WTC11 (cell line): ENCODE data around the gene HPSE2. TPM values are rescaled to one million over a fixed set of nuclear protein-coding genes. Genes with fewer than 3 reads are reported as not detected.

Experiments used
- ATAC-seq: fragments of 200-7000 bp; cut with Tn5 transposase; 2 replicates; pipeline ENCODE4 v1.10.0; 2021; ENCODE audit warnings: mild to moderate bottlenecking, moderate library complexity
- CTCF ChIA-PET: fragments of 300-600 bp; sonication (Branson Sonifier 250); formaldehyde crosslinking; loops from one replicate; lab custom pipeline; 2021; ENCODE audit warnings: antibody characterized with exemption; lab: Charles Lee
- POLR2A ChIA-PET: fragments of 350-600 bp; sonication (Branson Sonifier 250); formaldehyde crosslinking; loops from one replicate; lab custom pipeline; 2021; ENCODE audit warnings: antibody characterized with exemption; lab: Charles Lee
- DNase-seq: peaks from one replicate; pipeline ENCODE4 v3.0.0; 2021; ENCODE audit warnings: low spot score
- H3K27ac Mint-ChIP-seq: 2 replicates; pipeline ENCODE4 v1.8.0; 2021; ENCODE audit warnings: mixed read lengths
- H3K27me3 Mint-ChIP-seq: 2 replicates; pipeline ENCODE4 v1.8.0; 2021; ENCODE audit warnings: low read depth, mild to moderate bottlenecking, moderate library complexity, mixed read lengths
- H3K36me3 Mint-ChIP-seq: 2 replicates; pipeline ENCODE4 v1.8.0; 2021; ENCODE audit warnings: mixed read lengths
- H3K4me1 Mint-ChIP-seq: 2 replicates; pipeline ENCODE4 v1.8.0; 2022; ENCODE audit warnings: mixed read lengths
- H3K4me3 Mint-ChIP-seq: 2 replicates; pipeline ENCODE4 v1.8.0; 2021; ENCODE audit warnings: mild to moderate bottlenecking, moderate library complexity, mixed read lengths
- H3K9me3 Mint-ChIP-seq: 2 replicates; pipeline ENCODE4 v1.8.0; 2021; ENCODE audit warnings: mixed read lengths
- ATF6 ChIP-seq: sonication (generic); formaldehyde crosslinking; IDR thresholded peaks from 2 replicates; pipeline ENCODE4 v1.8.1; 2023; ENCODE audit warnings: mild to moderate bottlenecking, missing genetic modification reagents
- CREM ChIP-seq: sonication (generic); formaldehyde crosslinking; IDR thresholded peaks from 2 replicates; pipeline ENCODE4 v1.8.1; 2022; ENCODE audit warnings: mild to moderate bottlenecking, missing genetic modification reagents, moderate library complexity
- FOXJ3 ChIP-seq: sonication (generic); formaldehyde crosslinking; IDR thresholded peaks from 2 replicates; pipeline ENCODE4 v1.9.0; 2021; ENCODE audit warnings: missing genetic modification reagents, mild to moderate bottlenecking, borderline replicate concordance
- FOXP4 ChIP-seq: sonication (generic); formaldehyde crosslinking; IDR thresholded peaks from 2 replicates; pipeline ENCODE4 v1.8.0; 2022; ENCODE audit warnings: mild to moderate bottlenecking, missing genetic modification reagents
- HMGA2 ChIP-seq: fragments of 250-450 bp; sonication (Bioruptor Pico); IDR thresholded peaks from 2 replicates; pipeline ENCODE4 v1.4.0; 2021; ENCODE audit warnings: mild to moderate bottlenecking, moderate library complexity
- JAZF1 ChIP-seq: fragments of 250-450 bp; sonication (Bioruptor Pico); IDR thresholded peaks from 2 replicates; pipeline ENCODE4 v1.9.0; 2021; ENCODE audit warnings: moderate library complexity, mild to moderate bottlenecking, inconsistent platforms
- NR1H2 ChIP-seq: sonication (generic); formaldehyde crosslinking; IDR thresholded peaks from 2 replicates; pipeline ENCODE4 v1.9.0; 2021; ENCODE audit warnings: mild to moderate bottlenecking, moderate library complexity, missing genetic modification reagents
- NR3C1 ChIP-seq: sonication (generic); formaldehyde crosslinking; conservative IDR thresholded peaks from 2 replicates; pipeline ENCODE4 v1.8.1; 2023; ENCODE audit warnings: low read depth, mild to moderate bottlenecking, missing genetic modification reagents
- PRDM15 ChIP-seq: sonication (generic); formaldehyde crosslinking; IDR thresholded peaks from 2 replicates; pipeline ENCODE4 v1.8.0; 2022; ENCODE audit warnings: missing genetic modification reagents
- RELA ChIP-seq: sonication (generic); formaldehyde crosslinking; IDR thresholded peaks from 2 replicates; pipeline ENCODE4 v1.8.1; 2022; ENCODE audit warnings: missing genetic modification reagents, mild to moderate bottlenecking, borderline replicate concordance
- RORB ChIP-seq: fragments of 250-450 bp; sonication (Bioruptor Pico); IDR thresholded peaks from 2 replicates; pipeline ENCODE4 v1.9.0; 2021; ENCODE audit warnings: mild to moderate bottlenecking
- SMAD4 ChIP-seq: sonication (generic); formaldehyde crosslinking; IDR thresholded peaks from 2 replicates; pipeline ENCODE4 v1.8.0; 2022; ENCODE audit warnings: mild to moderate bottlenecking, missing genetic modification reagents
- TCF7 ChIP-seq: sonication (generic); formaldehyde crosslinking; IDR thresholded peaks from 2 replicates; pipeline ENCODE4 v1.8.0; 2022; ENCODE audit warnings: mild to moderate bottlenecking, low read depth, missing genetic modification reagents, moderate library complexity
- TP53 ChIP-seq: sonication (generic); formaldehyde crosslinking; IDR thresholded peaks from 2 replicates; pipeline ENCODE4 v1.8.1; 2023; ENCODE audit warnings: mild to moderate bottlenecking, missing genetic modification reagents
- ZBTB21 ChIP-seq: sonication (generic); formaldehyde crosslinking; IDR thresholded peaks from 2 replicates; pipeline ENCODE4 v1.8.1; 2023; ENCODE audit warnings: mild to moderate bottlenecking, missing genetic modification reagents, borderline replicate concordance
- ZMAT4 ChIP-seq: fragments of 250-450 bp; sonication (Bioruptor Pico); IDR thresholded peaks from 2 replicates; pipeline ENCODE4 v1.9.0; 2021; ENCODE audit warnings: mild to moderate bottlenecking
- ZNF121 ChIP-seq: sonication (generic); formaldehyde crosslinking; IDR thresholded peaks from 2 replicates; pipeline ENCODE4 v1.8.0; 2023; ENCODE audit warnings: missing genetic modification reagents
- ZNF219 ChIP-seq: sonication (generic); formaldehyde crosslinking; IDR thresholded peaks from 2 replicates; pipeline ENCODE4 v1.8.0; 2023; ENCODE audit warnings: missing genetic modification reagents, mild to moderate bottlenecking, borderline replicate concordance
- ZNF263 ChIP-seq: sonication (generic); formaldehyde crosslinking; IDR thresholded peaks from 2 replicates; pipeline ENCODE4 v1.8.1; 2022; ENCODE audit warnings: low read depth, mild to moderate bottlenecking, moderate library complexity, missing genetic modification reagents
- ZNF281 ChIP-seq: sonication (generic); formaldehyde crosslinking; IDR thresholded peaks from 2 replicates; pipeline ENCODE4 v1.8.0; 2023; ENCODE audit warnings: mild to moderate bottlenecking, missing genetic modification reagents
- ZNF396 ChIP-seq: fragments of 250-450 bp; sonication (Bioruptor Pico); IDR thresholded peaks from 2 replicates; pipeline ENCODE4 v1.8.0; 2021; ENCODE audit warnings: mild to moderate bottlenecking, moderate library complexity, borderline replicate concordance
- ZNF416 ChIP-seq: fragments of 250-450 bp; sonication (Bioruptor Pico); IDR thresholded peaks from 2 replicates; pipeline ENCODE4 v1.9.0; 2021; ENCODE audit warnings: mild to moderate bottlenecking, inconsistent platforms
- ZNF512 ChIP-seq: sonication (generic); formaldehyde crosslinking; IDR thresholded peaks from 2 replicates; pipeline ENCODE4 v1.8.1; 2022; ENCODE audit warnings: missing genetic modification reagents, borderline replicate concordance
- ZNF671 ChIP-seq: fragments of 250-450 bp; sonication (Bioruptor Pico); IDR thresholded peaks from 2 replicates; pipeline ENCODE4 v1.8.0; 2021; ENCODE audit warnings: mild to moderate bottlenecking
- total RNA-seq: library from RNA; stranded (reverse); gene quantifications from 3 replicates; pipeline ENCODE4 v1.2.3, GENCODE V29; 2021

The HPSE2 gene
- total RNA-seq, 1 experiment from 2014 or later = 0.66 TPM

- ATAC-seq = no peak
- no peak overlapping the region for H3K27ac Mint-ChIP-seq
- H3K27me3 Mint-ChIP-seq = no peaks in the 10 kb centered on the region
- ChIA-PET POLR2A (no interaction called here), CTCF (no interaction called here)
- H3K36me3 Mint-ChIP-seq = no peaks in the 10 kb centered on the region
- H3K4me3 Mint-ChIP-seq = no peak overlapping the region
- no peak for TF ChIP-seq FOXJ3 (CRISPR knock-in tag)
- TF ChIP-seq RELA (CRISPR knock-in tag) = no peak
- TF ChIP-seq ZNF281 = no peak
- no peak for TF ChIP-seq ZNF121 (CRISPR knock-in tag)
- no peak for TF ChIP-seq ATF6 (CRISPR knock-in tag)
- TF ChIP-seq NR3C1 (CRISPR knock-in tag) = no peak
- no peak for TF ChIP-seq JAZF1 (CRISPR knock-in tag)
- TF ChIP-seq ZNF263 (CRISPR knock-in tag) = no peak
- no peak for TF ChIP-seq ZBTB21
- TF ChIP-seq CREM (CRISPR knock-in tag) = no peak
- no peak for TF ChIP-seq ZNF512 (CRISPR knock-in tag)
- no peak for TF ChIP-seq HMGA2 (CRISPR knock-in tag)
- TF ChIP-seq ZNF416 (CRISPR knock-in tag) = no peak
- TF ChIP-seq FOXP4 = no peak
- TF ChIP-seq SMAD4 (CRISPR knock-in tag) = no peak
- H3K4me1 Mint-ChIP-seq = peaks cover 11% of the 10 kb centered on the region
- no peaks in the 10 kb centered on the region for H3K9me3 Mint-ChIP-seq
- no peak for DNase-seq
Measured at GRCh38 chr10:98528805-98529183, 706.9 kb downstream of the HPSE2 start.

GRCh38 chr10:98528166-98528804, 707.4 kb downstream of the HPSE2 start:
- DNase-seq = no peak
- no peak for ATAC-seq
- H3K9me3 Mint-ChIP-seq = no peaks in the 10 kb centered on the region
- no peak overlapping the region for H3K4me3 Mint-ChIP-seq
- H3K27me3 Mint-ChIP-seq = no peaks in the 10 kb centered on the region
- CTCF ChIA-PET = no interaction called here
- POLR2A ChIA-PET = no interaction called here
- no peaks in the 10 kb centered on the region for H3K36me3 Mint-ChIP-seq
- H3K27ac Mint-ChIP-seq = no peak overlapping the region
- peaks cover 11% of the 10 kb centered on the region for H3K4me1 Mint-ChIP-seq
- TF ChIP-seq RORB (CRISPR knock-in tag) = no peak
- TF ChIP-seq NR1H2 = no peak
- TF ChIP-seq ZNF219 (CRISPR knock-in tag) = no peak
- no peak for TF ChIP-seq ZNF671 (CRISPR knock-in tag)
- TF ChIP-seq TCF7 (CRISPR knock-in tag) = no peak
- TF ChIP-seq ZNF416 (CRISPR knock-in tag) = no peak
- TF ChIP-seq ZNF396 (CRISPR knock-in tag) = no peak
- no peak for TF ChIP-seq TP53
- no peak for TF ChIP-seq ZMAT4 (CRISPR knock-in tag)
- TF ChIP-seq PRDM15 (CRISPR knock-in tag) = no peak
- TF ChIP-seq SMAD4 (CRISPR knock-in tag) = no peak
